ENCODE data around the gene RSAD1.
"Not testable (repeated sequence)": the region's sequence is repeated elsewhere in the genome, so short reads cannot be mapped to it uniquely, and the experiment has no call there.

The RSAD1 gene

DNA sequence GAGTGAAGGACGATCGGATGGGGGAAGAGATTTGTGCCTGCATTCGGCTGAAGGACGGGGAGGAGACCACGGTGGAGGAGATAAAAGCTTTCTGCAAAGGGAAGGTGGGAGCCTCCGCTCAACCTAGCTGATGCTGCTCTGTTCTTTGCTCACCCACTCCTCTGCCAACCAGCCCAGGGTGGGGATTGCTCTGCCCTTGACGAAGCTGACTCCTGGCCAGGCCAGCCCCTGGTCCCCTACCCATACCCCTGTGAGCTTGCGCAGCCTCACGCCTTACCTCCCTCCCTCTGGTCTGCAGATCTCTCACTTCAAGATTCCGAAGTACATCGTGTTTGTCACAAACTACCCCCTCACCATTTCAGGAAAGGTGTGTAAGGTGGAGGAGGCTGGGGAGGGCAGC lies 4.8 kb upstream of the RSAD1 start:
- no peak for DNase-seq

DNA sequence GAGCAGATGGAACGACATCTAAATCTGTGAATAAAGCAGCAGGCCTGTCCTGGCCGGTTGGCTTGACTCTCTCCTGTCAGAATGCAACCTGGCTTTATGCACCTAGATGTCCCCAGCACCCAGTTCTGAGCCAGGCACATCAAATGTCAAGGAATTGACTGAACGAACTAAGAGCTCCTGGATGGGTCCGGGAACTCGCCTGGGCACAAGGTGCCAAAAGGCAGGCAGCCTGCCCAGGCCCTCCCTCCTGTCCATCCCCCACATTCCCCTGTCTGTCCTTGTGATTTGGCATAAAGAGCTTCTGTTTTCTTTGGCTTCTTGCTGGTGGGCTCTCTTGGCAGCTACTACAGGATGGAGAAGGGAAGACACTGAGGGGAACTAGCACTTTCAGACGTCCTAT lies 4.1 kb upstream of the RSAD1 start:
- no peak for DNase-seq

DNA sequence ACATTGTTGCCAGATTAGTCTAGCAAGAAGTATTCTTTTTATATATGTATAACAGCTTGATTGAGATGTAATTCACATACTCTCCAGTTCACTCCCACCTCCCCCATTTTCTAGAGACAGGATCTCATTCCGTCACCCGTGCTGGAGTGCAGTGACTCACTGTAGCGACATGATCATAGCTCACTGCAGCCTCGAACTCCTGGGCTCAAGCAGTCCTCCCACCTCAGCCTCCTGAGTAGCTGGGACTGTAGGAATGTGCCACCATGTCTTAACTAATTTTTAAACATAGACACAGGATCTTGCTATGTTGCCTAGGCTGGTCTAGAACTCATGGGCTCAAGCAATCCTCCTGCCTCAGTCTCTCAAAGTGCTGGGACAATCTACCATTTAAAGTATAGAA lies 3.3 kb upstream of the RSAD1 start:
- no peak for DNase-seq

DNA sequence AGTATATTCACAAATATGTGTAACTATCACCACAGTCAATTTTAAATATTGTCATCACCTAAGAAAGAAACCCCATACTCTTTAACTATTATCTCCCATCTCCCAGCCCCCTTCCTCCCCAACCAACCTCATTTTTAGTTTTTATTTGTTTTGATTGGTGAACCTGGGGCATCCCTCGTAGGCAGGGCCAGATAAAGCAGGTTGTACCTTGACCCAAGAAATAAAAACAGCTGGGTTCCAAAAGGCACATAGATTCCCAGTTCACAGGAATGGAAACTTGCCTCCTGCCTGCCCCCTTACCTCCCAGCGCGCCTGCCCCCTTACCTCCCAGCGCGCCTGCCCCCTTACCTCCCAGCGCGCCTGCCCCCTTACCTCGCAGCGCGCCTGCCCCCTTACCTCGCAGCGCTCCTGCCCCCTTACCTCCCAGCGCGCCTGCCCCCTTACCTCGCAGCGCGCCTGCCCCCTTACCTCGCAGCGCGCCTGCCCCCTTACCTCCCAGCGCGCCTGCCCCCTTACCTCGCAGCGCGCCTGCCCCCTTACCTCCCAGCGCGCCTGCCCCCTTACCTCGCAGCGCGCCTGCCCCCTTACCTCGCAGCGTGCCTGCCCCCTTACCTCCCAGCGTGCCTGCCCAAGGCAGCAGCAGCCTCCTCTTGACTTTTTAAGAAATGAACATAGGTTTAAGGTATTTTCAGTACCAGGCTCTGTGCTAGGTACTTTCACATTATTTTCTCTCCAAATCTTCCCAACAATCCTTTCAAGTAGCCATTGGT lies 2.7 kb upstream of the RSAD1 start:
- DNase-seq, result not testable (repeated sequence)

DNA sequence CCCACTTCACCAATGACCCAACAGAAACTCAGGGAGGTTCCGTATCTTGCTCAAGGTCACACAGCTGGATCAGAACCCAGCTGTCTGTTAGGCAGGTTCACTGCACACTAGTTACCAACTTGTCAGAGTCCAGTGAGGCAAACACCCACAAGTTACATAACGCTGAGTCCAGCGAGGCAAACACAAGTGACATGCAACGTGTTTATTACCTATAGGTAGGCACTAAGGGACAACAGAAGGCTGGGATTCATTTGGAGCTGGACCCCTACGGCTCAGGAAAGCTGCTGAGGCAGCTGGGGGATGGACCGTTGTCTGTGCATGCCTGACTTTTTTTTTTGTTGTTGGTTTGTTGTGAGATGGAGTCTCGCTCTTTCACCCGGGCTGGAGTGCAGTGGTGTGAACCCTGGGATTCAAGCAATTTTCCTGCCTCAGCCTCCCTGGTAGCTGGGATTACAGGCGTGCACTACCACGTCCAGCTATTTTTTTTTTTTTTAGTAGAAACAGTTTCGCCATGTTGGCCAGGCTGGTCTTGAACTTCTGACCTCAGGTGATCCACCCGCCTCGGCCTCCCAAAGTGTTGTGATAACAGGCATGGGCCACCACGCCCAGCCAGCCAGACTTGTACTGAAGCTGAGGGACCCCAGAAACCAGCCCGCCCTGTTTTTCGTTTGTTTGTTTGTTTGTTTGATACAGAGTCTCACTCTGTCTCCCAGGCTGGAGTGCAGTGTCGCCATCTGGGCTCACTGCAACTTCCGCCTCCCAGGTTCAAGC lies 1.9 kb upstream of the RSAD1 start:
- no peak for DNase-seq

DNA sequence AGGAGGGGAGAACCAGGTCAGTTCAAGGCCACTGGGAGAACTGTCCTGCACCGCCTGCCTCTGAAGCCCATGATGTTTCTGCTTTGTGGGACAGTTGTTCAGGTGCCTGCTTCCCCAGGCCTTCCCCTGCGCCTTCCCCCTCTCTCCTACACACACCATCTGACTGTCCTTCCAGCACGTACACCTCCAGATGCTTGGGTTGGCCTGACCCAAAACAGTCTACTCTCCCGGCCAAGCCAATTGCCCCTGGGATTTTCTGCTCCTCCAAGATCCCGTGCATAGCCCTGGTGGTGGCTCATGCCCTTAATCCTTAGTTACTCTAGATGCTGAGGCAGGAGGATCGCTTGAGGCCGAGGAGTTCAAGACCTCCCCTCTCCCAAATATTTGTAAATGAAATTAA lies 684 bp upstream of the RSAD1 start:
- DNase-seq, result no peak

DNA sequence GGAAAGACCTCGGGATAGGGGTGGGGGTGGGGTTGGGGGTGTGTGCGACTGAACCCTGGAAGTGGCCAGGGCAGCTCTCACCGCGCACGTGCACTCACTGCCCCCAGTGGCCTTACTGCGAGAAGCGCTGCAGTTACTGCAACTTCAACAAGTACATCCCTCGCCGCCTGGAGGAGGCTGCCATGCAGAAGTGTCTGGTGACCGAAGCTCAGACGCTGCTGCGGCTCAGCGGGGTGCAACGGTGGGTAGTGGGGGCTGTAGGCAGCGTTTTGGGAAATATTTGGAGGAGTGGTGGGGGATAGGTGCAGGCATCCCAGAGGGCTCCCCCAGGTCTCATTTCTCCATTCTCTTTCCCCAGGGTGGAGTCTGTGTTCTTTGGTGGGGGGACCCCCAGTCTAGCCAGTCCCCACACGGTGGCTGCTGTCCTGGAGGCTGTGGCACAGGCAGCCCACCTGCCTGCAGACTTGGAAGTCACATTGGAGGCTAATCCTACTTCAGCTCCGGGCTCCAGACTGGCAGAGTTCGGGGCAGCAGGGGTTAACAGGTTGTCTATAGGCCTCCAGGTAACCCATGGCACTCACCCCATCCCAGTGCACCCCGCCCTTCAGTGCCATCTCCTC lies 972 bp downstream of the RSAD1 start:
- no peak for DNase-seq

DNA sequence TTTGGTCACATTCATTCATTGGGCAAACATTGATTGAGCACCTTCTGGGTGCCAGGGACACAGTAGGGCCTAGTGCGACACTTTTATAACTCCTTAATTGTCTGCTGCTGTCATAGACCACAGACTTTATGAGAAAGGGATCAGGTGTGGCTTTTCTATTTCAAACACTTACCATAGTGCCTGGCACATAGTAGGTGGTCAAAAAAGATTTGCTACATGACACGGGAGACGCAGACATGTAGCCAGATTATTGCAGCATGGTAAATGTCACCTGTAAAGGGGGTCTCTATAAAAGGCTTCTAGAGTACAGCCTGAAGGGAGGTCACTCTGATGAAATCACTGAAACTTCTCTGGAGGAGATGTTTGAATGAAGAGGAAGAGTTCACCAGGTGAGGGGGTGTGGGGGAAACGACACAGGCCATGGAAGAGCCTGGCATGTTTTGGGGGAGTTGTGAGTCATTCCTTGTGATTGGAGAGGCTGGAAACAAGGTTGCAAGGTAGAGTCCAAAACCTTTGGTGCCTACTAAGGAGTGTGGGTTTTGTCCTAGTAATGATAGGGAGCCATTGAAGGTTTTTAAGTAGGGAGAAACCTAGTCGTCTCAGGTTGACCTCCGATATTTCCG lies 1.6 kb downstream of the RSAD1 start:
- DNase-seq, result no peak

DNA sequence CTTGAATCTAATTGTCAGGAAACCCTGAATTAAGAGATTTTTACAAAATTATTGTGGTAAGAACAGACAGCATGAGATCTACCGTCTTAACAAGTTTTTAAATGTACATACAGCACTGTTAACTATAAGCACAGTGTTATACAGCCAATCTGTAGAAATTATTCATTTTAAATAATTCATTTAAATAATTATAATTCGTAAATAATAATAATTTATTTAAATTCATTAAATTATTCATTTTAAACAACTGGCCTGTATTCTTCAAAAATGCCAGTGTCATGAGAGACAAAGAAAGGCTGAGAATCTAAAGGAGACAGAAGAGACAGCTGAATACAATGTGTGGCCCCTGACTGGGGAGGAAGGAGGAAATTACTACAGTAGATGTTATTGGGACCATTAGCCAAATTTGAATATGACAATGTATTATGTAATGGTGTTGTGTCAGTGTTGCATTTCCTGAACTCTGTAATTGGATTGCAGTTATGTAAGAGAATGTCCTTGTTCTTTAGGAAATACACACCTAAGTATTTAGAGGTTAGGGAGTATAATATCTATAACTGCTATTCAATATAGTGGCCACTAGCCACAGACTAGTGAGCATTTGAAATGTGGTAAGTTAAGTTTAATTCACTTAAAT lies 2.3 kb downstream of the RSAD1 start:
- no peak for DNase-seq

DNA sequence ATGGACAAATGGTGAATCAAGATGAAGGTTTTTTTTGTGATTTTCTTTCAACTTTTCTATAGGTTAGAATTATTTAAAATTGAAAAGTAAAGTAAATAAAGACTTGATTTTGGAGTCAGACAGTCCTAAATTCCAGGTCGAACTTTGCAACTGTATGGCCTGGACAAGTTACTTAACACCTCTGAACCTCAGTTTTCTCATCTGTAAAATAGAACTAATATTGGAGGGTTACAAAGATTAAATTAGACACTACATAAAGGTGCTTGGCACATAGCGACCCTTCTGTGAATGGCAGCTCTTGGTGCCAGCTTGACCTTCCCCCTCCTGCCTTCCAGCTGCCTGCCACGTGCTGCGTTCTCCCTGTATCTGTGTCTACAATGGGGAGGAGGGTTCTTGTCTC lies 3.0 kb downstream of the RSAD1 start:
- no peak for DNase-seq

DNA sequence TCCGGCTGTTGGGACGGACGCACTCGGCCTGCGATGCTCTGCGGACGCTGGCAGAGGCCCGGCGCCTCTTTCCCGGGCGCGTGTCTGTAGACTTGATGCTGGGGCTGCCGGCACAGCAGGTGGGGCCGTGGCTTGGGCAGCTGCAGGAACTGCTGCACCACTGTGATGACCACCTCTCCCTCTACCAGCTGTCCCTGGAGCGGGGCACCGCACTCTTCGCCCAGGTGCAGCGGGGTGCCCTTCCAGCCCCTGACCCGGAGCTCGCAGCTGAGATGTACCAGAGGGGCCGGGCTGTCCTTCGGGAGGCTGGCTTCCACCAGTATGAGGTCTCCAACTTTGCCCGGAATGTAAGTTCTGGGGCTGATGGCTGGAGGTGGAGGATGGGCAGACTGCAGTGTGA lies 3.5 kb downstream of the RSAD1 start:
- no peak for DNase-seq

DNA sequence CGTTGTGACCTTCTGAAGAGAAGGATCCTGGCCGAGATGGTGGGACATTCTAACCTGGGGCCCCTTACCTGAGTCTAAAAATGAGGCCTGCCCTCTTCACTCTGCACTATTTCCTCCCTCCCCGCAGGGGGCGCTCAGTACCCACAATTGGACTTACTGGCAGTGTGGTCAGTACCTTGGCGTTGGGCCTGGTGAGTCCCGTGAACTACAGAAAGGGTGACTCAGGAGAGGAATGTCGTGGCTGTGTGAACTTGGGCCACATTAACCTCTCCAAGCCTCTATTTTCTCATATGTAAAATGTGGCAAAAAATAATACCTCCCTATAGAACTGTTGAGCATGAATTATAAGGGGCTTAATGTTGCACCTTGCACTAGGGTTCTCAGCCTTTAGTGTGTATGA lies 3.9 kb downstream of the RSAD1 start:
- peak; percentile 84 to 89 for DNase-seq

DNA sequence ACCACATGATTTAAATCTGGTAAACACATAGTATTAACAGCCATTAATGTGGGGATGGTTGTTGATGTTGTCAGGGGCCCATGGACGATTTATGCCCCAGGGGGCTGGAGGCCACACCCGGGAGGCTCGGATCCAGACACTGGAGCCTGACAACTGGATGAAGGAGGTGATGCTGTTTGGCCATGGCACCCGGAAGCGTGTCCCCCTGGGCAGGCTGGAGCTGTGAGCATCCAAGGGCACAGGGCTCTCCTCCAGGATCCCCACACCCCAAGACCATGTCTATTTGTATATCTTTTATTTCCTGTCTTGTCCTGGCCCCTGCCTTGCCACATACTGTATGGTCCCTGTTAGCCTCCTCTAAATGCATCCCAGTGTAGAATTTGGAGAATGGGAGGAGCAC lies 4.6 kb downstream of the RSAD1 start:
- DNase-seq, result no peak

DNA sequence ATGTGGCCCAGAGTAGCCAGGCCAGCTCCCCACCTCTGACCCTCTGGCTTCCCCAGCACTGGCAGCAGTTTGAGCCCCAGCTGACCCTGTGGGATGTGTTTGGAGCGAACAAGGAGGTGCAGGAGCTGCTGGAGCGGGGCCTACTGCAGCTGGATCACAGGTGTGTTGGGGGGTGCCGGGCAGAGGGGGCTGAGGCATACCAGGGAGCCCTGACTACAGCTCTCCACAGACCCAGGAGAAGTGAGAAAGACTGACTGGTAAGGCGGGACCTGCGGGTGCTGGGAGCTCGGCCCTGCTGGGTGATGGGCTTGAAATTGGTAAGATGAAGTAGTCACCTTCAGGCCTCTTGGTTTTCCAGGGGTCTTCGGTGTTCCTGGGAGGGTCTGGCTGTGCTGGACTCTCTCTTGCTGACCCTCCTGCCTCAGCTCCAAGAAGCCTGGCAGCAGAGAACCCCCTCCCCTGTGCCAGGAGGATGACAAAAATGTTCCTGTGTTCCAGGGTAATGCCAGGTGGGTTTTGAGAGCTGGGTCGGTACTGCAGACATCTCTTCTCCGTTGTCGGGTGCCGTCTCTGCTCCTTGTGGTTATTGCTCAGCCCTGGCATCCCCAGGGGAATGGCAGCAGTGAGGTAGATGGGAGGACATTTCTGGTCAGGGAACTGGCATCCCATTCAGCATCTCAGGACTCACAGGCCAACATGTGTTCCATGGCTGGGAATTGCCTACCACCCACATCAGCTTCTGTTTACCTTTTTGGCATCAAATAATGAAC lies 5.9 kb downstream of the RSAD1 start:
- no peak for DNase-seq

DNA sequence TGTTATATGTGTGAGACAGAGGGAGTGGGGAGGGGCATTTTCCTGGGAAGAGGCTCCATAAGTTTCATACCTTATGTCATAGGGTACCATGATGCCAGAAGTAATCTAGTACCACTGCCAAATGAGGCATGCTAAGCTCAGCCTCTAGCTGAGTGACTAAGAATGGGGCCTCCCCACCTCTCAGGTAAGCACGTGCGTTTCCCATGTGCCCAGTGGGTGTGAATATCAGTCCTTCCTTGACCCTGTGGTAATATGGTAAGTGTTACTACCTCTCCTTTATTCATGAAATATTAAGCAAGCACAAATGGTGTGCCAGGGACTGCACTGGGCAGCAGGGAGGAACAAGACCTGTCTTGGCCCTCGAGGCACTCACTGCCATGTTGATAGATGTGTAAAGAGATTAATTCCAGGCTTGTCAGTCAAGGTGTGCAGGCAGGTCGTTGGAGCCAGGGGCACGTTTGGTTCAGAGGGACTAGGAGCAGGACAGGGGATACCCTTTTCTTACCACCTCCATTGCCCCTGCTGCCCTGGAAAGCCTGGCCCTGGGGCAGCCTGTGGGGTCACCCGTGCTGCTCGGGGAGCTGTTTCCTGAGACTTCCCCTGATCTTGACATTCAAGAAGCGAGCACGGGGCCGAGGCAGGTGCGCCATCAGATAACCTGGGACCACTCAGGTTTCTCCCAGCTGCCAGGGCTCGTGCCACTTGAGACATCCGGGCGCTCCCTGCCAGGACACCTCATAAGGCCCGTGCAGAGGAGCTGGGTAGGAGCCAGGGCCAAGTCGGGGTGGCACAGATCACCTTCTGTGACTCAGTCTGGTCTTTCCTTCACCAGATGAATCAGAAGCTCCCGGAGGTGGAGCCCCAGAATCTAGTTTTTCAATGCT lies 8.8 kb downstream of the RSAD1 start:
- DNase-seq, result no peak

DNA sequence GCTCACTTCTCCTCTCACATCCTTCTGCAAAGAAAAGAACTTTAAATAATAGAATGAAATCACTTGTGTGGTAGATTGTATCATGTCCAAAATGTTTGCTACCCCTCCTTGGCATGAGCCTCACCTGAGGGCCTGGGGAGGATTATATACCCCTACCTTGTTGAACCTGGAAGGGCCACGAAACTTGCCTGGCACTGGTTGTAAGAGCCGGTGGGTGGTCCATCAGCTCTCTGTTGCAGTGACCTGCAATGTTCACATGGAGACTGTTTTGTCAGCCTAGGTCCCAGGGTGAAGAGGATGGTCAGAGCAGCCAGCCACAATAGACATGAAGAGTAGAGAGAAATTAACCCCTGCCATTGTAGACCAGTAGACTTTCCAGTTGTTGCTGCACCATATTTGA lies 10.2 kb downstream of the RSAD1 start:
- no peak for DNase-seq

DNA sequence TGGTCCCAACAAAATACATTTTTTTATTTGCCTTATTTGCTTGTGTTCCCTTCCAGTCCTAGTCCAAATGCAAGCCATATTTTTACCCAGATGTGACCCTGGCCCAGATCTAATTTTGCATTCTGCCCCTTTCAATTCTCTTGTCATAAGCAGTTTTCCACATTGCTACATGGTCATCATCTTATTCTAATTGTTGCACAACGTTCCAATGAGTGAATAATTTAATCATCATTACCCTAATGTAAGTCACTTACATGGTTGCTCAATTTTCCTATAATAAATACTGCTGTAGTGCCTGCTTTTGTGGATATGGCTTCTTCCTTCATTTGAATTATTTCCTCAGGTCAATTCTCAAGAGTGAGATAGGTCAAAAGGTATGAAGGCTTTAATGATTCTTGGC lies 12.8 kb downstream of the RSAD1 start:
- DNase-seq, result no peak

DNA sequence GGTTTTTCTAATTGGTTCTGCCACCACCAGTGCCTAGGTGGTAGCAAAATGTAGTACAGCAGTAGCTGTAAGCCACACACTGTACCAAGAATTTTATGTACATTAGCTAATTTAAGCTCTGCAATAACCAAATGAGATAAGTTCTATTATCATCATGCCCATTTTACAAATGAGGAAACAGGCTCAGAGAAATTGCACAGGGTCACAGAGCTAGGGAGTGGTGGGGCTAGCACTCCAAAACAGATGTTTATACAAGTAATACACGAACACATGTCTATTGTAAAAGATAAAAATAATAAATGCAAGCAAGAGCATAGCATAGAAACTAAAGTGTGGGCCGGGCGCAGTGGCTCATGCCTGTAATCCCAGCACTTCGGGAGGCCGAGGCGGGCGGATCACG lies 13.6 kb downstream of the RSAD1 start:
- DNase-seq, result no peak

DNA sequence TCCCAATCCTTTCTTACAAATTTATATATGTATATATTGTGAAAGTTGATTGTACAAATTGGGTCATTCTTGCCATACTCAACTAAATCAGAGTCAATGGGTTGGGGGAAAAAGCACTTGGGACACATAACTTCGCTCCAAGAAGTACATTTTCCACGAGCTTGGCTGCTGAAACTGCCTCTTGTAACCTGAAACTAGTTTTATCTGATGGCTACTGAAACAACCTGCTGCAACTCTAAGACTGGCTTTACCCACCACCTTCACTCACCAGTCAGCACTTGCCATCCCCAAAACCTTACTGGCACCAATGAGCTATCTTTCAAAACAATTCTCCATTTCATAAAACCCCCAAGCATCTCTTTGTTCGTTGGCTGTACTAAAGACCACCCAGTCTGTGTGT lies 15.1 kb downstream of the RSAD1 start:
- DNase-seq, result no peak

DNA sequence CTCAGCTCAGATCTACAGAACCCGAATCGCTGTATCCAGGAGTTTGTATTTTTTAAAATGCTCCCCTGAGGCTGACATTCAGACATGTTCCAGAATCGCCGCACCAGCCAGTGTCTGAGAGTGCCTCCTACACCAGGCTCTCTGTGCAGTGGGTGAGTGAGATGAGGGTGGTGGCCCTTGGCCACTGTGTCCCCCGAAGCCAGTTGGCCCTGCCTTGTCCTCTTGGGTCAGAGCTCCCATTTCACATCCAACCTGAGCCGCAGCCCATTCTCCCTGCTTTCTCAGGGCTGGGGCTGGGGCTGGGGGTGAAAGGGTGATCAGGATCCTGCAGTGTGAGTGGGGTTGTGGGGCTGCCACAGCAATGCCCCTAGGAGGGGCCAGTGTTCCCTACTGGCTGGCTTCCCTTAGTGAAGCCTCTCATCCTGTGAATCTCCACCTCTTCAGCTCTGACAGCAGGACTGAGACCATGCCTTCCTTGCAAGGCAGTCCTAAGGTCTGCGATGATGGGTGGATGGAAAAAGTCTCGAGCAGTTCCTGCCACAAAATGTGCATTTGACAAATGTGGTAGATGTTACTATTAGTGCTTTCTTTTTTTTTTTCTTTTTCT lies 16.7 kb downstream of the RSAD1 start:
- no peak for DNase-seq

DNA sequence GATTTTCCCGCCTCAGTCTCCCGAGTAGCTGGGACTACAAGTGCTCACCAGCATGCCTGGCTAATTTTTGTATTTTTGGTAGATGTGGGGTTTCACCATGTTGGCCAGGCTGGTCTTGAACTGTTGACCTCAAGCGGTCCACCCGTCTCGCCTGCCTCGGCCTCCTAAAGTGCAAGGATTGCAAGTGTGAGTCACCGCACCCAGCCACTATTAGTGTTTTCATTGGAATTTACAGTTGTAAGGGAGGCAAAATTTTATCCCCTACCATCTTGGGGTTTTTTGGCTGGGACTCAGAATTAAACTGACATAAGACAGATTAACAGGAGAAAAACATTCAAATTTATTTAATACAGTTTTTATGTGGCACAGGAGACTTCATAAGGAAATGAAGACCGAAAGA lies 17.3 kb downstream of the RSAD1 start:
- no peak for DNase-seq
